Heart right ventricle (tissue), 16 donors: Measurements from ENCODE around the gene SLC12A1. TPM values are rescaled to one million over a fixed set of nuclear protein-coding genes. Genes with fewer than 3 reads are reported as not detected.

Experiments
- ATAC-seq, 8 donors: fragments of 200-7000 bp; cut with Tn5 transposase; one replicate each; pipeline ENCODE4 v1.9.1; 2020; ENCODE audit warnings: mild to moderate bottlenecking in 8 of 8, moderate library complexity in 8 of 8, moderate number of reproducible peaks in 1 of 8
- DNase-seq, 2 donors: peaks; one replicate each; pipeline ENCODE4 v3.0.0-alpha.2; 2020
- H3K27ac ChIP-seq, 10 donors: fragments of 200-600 bp; sonication (generic) in 2 of 10; one replicate each; pipeline versions ENCODE4 v1.5.0 to v1.8.0; 2020 to 2022; ENCODE audit warnings: mild to moderate bottlenecking in 3 of 10
- H3K27me3 ChIP-seq, 7 donors: fragments of 200-600 bp; one replicate each; pipeline ENCODE4 v1.8.0; 2021 to 2022; ENCODE audit warnings: mild to moderate bottlenecking in 2 of 7
- H3K36me3 ChIP-seq, 9 donors: fragments of 200-600 bp; sonication (generic) in 1 of 9; one replicate each; pipeline versions ENCODE4 v1.5.0 to v1.8.0; 2020 to 2022; ENCODE audit warnings: mild to moderate bottlenecking in 2 of 9
- H3K4me1 ChIP-seq, 9 donors: fragments of 200-600 bp; sonication (generic) in 1 of 9; one replicate each; pipeline versions ENCODE4 v1.5.0 to v1.8.0; 2020 to 2022; ENCODE audit warnings: mild to moderate bottlenecking in 4 of 9
- H3K4me3 ChIP-seq, 10 donors: fragments of 200-600 bp; sonication (generic) in 2 of 10; one replicate each; pipeline versions ENCODE4 v1.5.0 to v1.8.0; 2020 to 2022; ENCODE audit warnings: mild to moderate bottlenecking in 7 of 10, moderate library complexity in 2 of 10
- H3K9me3 ChIP-seq, 11 donors: fragments of 200-600 bp in 10 of 11; sonication (generic) in 2 of 11; one replicate each; pipeline versions ENCODE4 v1.5.0 to v1.8.0; 2013 to 2022; ENCODE audit warnings: mild to moderate bottlenecking in 2 of 11, control low read depth in 1 of 11, moderate library complexity in 1 of 11
- CTCF ChIP-seq, 9 donors: fragments of 200-600 bp; sonication (generic) in 2 of 9; IDR thresholded peaks; one replicate each; pipeline versions ENCODE4 v1.5.0 to v1.8.0; 2021 to 2022; ENCODE audit warnings: antibody characterized with exemption in 9 of 9, mild to moderate bottlenecking in 5 of 9, moderate library complexity in 1 of 9
- WGBS, 2 donors: extraction: QIAGEN DNeasy Blood & Tissue Kit; methylation state at CpG; one replicate each; pipeline ENCODE4 v1.1.7; 2013; ENCODE audit warnings: inconsistent platforms in 1 of 2; 5-methylcytosine and 5-hydroxymethylcytosine counted together
- intact Hi-C, 10 donors: fragments of 100-400 bp; cut with DNase I; formaldehyde crosslinking; loops; one replicate each; pipeline versions ENCODE4 v1.11.1 to v1.14.2; 2022
- polyA plus RNA-seq, 2 donors: library from polyadenylated mRNA; stranded (reverse); fragments of 200-250 nt; gene quantifications; one replicate each; pipeline ENCODE4 v1.2.3, GENCODE V29; 2013
- total RNA-seq, 10 donors: library from RNA; stranded (reverse); fragmentation: NEBNext Ultra II Directional in 3 of 10; extraction: Animal tissue kit (Norgen Biotek cat#: 25700) in 3 of 10; gene quantifications; one replicate each; pipeline versions ENCODE4 v1.2.1 to v1.2.4, GENCODE V29; 2021 to 2023
- donor health status: Arrhythmogenic right ventricular cardiomyopathy.
- donor health status: ischemic (EF 13 %, LVEDD 7.1; RV severe dilation, severe dysfunction).
- donor health status: healthy with polysubstance abuse.
- donor health status: DM: no; HTN: yes; CAD: no.
- donor health status: DM: no; HTN: no; CAD: no.
- donor health status: ischemic (EF 25% LVEDD 6.9; RV normal size, moderate dysfunction).
- donor health status: ischemic (EF 25% LVEDD 5.7; RV mildly dilated, moderate dysfunction).
- donor health status: healthy.
- donor health status: DM: yes; HTN: yes; CAD: no.
- donor health status: Ischemic cardiomyopathy.
- donor health status: ischemic (EF 35%, LVEDD 5.7; RV mildly dilated, moderate dysfunction).
- donor health status: nonischemic (EF 11% LVEDD 7.7; RV severe dilation, severe dysfunction).
- donor health status: DM: yes; HTN: yes; CAD: no.
- donor health status: PGD.
- donor health status: ischemic (EF 29% LVEDD 5.4; RV normal size, mild dysfunction).
- donor health status: nonischemic (EF 23%, LVEDD 6.1; RV moderate dilation, normal function).

SLC12A1 gene
- total and polyA plus RNA-seq, 12 donors = not detected

- TF ChIP-seq CTCF (IDR thresholded peaks at IDR 0.05) = no peak
- no peaks in the 10 kb centered on the region for H3K36me3 ChIP-seq
- H3K9me3 ChIP-seq = no peaks in the 10 kb centered on the region
- WGBS, 2 donors = 6 to 7% methylated on average over 15 of the region's 15 CpGs
- DNase-seq (peak; percentile 57 to 68), ATAC-seq (peak in 6 of 8 donors; percentile 48 to 68 (median 57))
- intact Hi-C loops = loop anchor here in 1 of 10 donors (10.0 kb wide), 1 partner anchor 56 kb away; no protein-coding TSS in a partner anchor
- H3K27ac ChIP-seq = no peak overlapping the region
- H3K27me3 ChIP-seq = peaks cover 0 to 41% (median 18%) of the 10 kb centered on the region in 7 donors
- H3K4me3 ChIP-seq = peak overlapping the region in 2 of 10 donors; percentile 11 to 16
- peaks cover 0 to 6% (median 0%) of the 10 kb centered on the region in 9 donors for H3K4me1 ChIP-seq
Measured at GRCh38 chr15:48190932-48191573, 15.0 kb upstream of the SLC12A1 start.

DNA sequence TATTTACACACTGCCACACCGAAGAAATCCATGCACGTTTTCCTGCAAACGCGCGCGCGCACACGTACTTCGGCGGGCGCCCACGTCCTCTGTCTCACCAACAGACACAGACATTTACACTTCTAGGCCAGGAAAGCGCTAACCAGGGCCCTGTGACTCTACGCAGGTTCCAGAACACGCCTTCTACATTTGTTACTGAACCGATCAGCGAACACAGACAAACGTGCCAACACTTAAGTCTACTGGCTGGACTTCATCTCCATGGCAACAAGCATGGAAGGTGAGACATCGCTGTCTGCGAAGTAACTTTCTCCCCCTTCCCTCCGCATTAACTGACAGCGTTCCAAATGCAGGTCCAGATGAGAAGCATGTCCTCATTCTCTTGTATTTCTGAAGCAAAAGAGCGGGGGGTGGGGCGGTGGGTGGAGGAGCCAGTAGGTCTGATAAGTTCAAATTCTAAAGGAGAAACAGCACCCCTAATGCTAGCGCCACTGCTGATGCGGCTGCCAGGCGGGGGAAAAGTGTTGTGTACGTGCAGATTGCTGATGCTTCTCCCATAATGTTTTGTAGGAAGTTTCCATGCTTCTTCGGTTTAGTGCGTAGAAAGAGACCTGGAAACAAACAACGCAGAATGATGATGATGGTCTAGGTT, 14.4 kb upstream of the SLC12A1 start, which contains the start of gene CTXN2:
Gene CTXN2, plus strand, starts transcription at position 92 of the 652 bp plus-strand sequence. CDS start 9,636 bp downstream, outside the sequence.
- WGBS, 2 donors = 7% methylated on average over 31 of the region's 31 CpGs
- H3K36me3 ChIP-seq = no peaks in the 10 kb centered on the region
- peaks cover 0 to 41% (median 18%) of the 10 kb centered on the region in 7 donors for H3K27me3 ChIP-seq
- DNase-seq (no peak), ATAC-seq (no peak)
- H3K9me3 ChIP-seq = no peaks in the 10 kb centered on the region
- no peak within 1 kb of the TSS for H3K27ac ChIP-seq
- no peak for TF ChIP-seq CTCF (IDR thresholded peaks at IDR 0.05)
- intact Hi-C loops = loop anchor here in 1 of 10 donors (10.0 kb wide), 1 partner anchor 57 kb away; no protein-coding TSS in a partner anchor
- H3K4me1 ChIP-seq = peaks cover 0 to 6% (median 0%) of the 10 kb centered on the region in 9 donors
- peak within 1 kb of the TSS in 2 of 10 donors; percentile 11 to 16 for H3K4me3 ChIP-seq

DNA sequence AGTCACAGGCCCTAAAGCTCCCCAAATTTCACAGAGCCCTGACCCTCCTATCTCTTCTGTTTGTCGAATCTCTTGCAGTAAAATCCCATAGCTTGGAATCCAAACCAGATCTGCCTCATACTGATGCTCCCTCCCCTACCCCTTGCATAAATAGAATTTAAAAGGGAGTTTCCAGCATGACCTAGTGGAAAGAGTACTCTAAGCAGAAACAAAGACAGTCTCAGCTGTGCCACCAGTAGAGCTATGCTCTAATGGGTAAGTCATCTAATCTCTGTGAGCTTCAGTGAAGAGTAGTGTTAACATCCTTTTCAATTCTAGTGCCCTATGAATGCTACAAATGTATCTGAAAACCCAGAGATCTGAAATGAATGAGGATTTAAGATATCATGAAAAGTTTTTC, 4.0 kb upstream of the SLC12A1 start:
- Histone ChIP-seq H3K4me3 (no peak overlapping the region), H3K27me3 (peaks cover 0 to 13% (median 0%) of the 10 kb centered on the region in 7 donors), H3K36me3 (no peaks in the 10 kb centered on the region), H3K27ac (no peak overlapping the region), H3K4me1 (no peaks in the 10 kb centered on the region), H3K9me3 (no peaks in the 10 kb centered on the region)
- DNase-seq = no peak
- WGBS, 2 donors = 72 to 82% methylated on average over 1 of the region's 1 CpG
- ATAC-seq = no peak
- intact Hi-C loops = no loop called here
- TF ChIP-seq CTCF (IDR thresholded peaks at IDR 0.05) = no peak

DNA sequence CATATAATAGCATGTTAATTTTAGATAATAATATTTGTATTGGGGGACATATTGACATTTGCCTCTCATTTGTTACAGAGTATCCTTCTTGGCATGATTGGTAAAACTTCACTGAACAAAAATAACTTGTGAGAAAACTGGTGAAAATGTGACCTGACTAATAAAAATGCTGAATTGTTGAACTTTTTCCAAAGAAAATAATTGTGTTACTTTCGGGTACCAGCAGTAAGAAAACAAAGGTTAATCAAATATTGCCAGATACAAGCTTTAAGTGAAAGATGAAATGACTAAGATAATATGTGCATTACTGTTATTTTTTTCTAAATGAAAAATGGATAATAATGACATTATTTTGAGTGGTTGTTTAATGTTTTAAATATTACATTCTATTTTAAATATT, 15.2 kb downstream of the SLC12A1 start:
- ATAC-seq (no peak), DNase-seq (no peak)
- Histone ChIP-seq H3K27ac (no peak overlapping the region), H3K4me1 (no peaks in the 10 kb centered on the region), H3K4me3 (no peak overlapping the region), H3K36me3 (no peaks in the 10 kb centered on the region), H3K27me3 (peaks cover 0 to 5% (median 0%) of the 10 kb centered on the region in 7 donors), H3K9me3 (no peaks in the 10 kb centered on the region)
- intact Hi-C loops = no loop called here
- 29 to 65% methylated on average over 1 of the region's 1 CpG for WGBS, 2 donors
- TF ChIP-seq CTCF (IDR thresholded peaks at IDR 0.05) = no peak
